IMR-90 (cell line): ENCODE results near the gene ANO4. TPM values are rescaled to one million over a fixed set of nuclear protein-coding genes. Genes with fewer than 3 reads are reported as not detected.

Experiments
- ATAC-seq: fragments of 200-7000 bp; cut with Tn5 transposase; 2 replicates; pipeline ENCODE4 v1.9.1; 2020; ENCODE audit warnings: low read depth, mild to moderate bottlenecking, moderate library complexity
- BruUV-seq: library from RNA; stranded (reverse); fragments of 400-500 nt; replicated peaks from 2 replicates; lab custom pipeline; 2021; lab: Mats Ljungman, UMichigan
- CTCF ChIA-PET: fragments of 300-600 bp; formaldehyde crosslinking; extraction: SDS; loops from one replicate; lab custom pipeline; 2021; ENCODE audit warnings: antibody characterized with exemption; lab: Yijun Ruan, JAX
- POLR2A ChIA-PET: fragments of 300-600 bp; sonication (Branson Sonifier 250); formaldehyde crosslinking; loops from one replicate; lab custom pipeline; 2022; ENCODE audit warnings: antibody characterized with exemption; ENCODE audit not compliant: unreplicated experiment; lab: Charles Lee
- DNase-seq: peaks from one replicate; pipeline ENCODE4 v3.0.0; 2013
- H2AFZ ChIP-seq: replicated peaks from 2 replicates; pipeline ENCODE3; 2013; ENCODE audit warnings: low read length, mild to moderate bottlenecking; ENCODE audit not compliant: poor library complexity
- H2AK5ac ChIP-seq: 2 replicates; pipeline ENCODE4 v1.6.1; 2013; ENCODE audit warnings: low read depth, low read length, inconsistent platforms
- H2AK9ac ChIP-seq: replicated peaks from 2 replicates; pipeline ENCODE3; 2013; ENCODE audit warnings: mild to moderate bottlenecking, low read depth, low read length, moderate library complexity; ENCODE audit not compliant: poor library complexity
- H2BK120ac ChIP-seq: 2 replicates; pipeline ENCODE4 v1.6.1; 2013; ENCODE audit warnings: low read depth, low read length, inconsistent platforms
- H2BK15ac ChIP-seq: 3 replicates; pipeline ENCODE4 v1.6.1; 2013; ENCODE audit warnings: low read depth, low read length, inconsistent platforms
- H2BK20ac ChIP-seq: 2 replicates; pipeline ENCODE4 v1.6.1; 2013; ENCODE audit warnings: low read depth, mild to moderate bottlenecking, inconsistent platforms, low read length, moderate library complexity
- H2BK5ac ChIP-seq: 2 replicates; pipeline ENCODE4 v1.6.1; 2013; ENCODE audit warnings: mild to moderate bottlenecking, low read depth, low read length, inconsistent platforms; ENCODE audit not compliant: poor library complexity, severe bottlenecking
- H3K14ac ChIP-seq: replicated peaks from 2 replicates; pipeline ENCODE4 v1.6.1; 2013; ENCODE audit warnings: low read depth, low read length, inconsistent platforms
- H3K18ac ChIP-seq: 2 replicates; pipeline ENCODE4 v1.6.1; 2013; ENCODE audit warnings: low read depth, low read length, control low read depth
- H3K23ac ChIP-seq: 2 replicates; pipeline ENCODE4 v1.6.1; 2013; ENCODE audit warnings: low read depth, low read length, inconsistent platforms
- H3K27ac ChIP-seq: 2 replicates; pipeline ENCODE4 v1.5.1; 2013; ENCODE audit warnings: mild to moderate bottlenecking, control low read depth, low read length; ENCODE audit not compliant: insufficient read depth
- H3K27me3 ChIP-seq: 2 replicates; pipeline ENCODE4 v1.6.1; 2013; ENCODE audit warnings: low read length; ENCODE audit not compliant: control insufficient read depth, insufficient read depth
- H3K36me3 ChIP-seq: 2 replicates; pipeline ENCODE4 v1.6.1; 2013; ENCODE audit warnings: low read length, mixed read lengths; ENCODE audit not compliant: control insufficient read depth, insufficient read depth
- H3K4ac ChIP-seq: 2 replicates; pipeline ENCODE4 v1.6.1; 2013; ENCODE audit warnings: low read depth, low read length, inconsistent platforms
- H3K4me1 ChIP-seq: 2 replicates; pipeline ENCODE4 v1.6.1; 2013; ENCODE audit warnings: low read length, mixed read lengths; ENCODE audit not compliant: control insufficient read depth, insufficient read depth
- H3K4me2 ChIP-seq: 2 replicates; pipeline ENCODE4 v1.6.1; 2013; ENCODE audit warnings: low read depth, mild to moderate bottlenecking, control low read depth, low read length, moderate library complexity
- H3K4me3 ChIP-seq: 2 replicates; pipeline ENCODE4 v1.5.1; 2013; ENCODE audit warnings: low read depth, mild to moderate bottlenecking, control low read depth, low read length, moderate library complexity; ENCODE audit not compliant: insufficient read depth
- H3K56ac ChIP-seq: 2 replicates; pipeline ENCODE4 v1.6.1; 2013; ENCODE audit warnings: low read length, inconsistent platforms; ENCODE audit not compliant: insufficient read depth; ENCODE audit errors: extremely low read depth
- H3K79me1 ChIP-seq, 2 experiments: 2 replicates each; pipeline ENCODE4 v1.6.1; 2013; ENCODE audit warnings: low read length in 2 of 2, inconsistent platforms in 1 of 2, low read depth in 1 of 2
- H3K9ac ChIP-seq: 2 replicates; pipeline ENCODE4 v1.6.1; 2013; ENCODE audit warnings: low read depth, low read length, control low read depth
- H3K9me1 ChIP-seq: 2 replicates; pipeline ENCODE4 v1.6.1; 2013; ENCODE audit warnings: low read length, inconsistent platforms; ENCODE audit not compliant: insufficient read depth
- H3K9me3 ChIP-seq: 2 replicates; pipeline ENCODE4 v1.6.1; 2013; ENCODE audit warnings: low read length; ENCODE audit not compliant: control insufficient read depth, insufficient read depth
- H4K20me1 ChIP-seq: 2 replicates; pipeline ENCODE4 v1.6.1; 2013; ENCODE audit warnings: low read length, inconsistent platforms; ENCODE audit not compliant: insufficient read depth
- H4K5ac ChIP-seq: 2 replicates; pipeline ENCODE4 v1.6.1; 2013; ENCODE audit warnings: mild to moderate bottlenecking, low read depth, low read length, control low read depth
- H4K8ac ChIP-seq, 2 experiments: 2 replicates each; pipeline ENCODE4 v1.6.1; 2013; ENCODE audit warnings: low read depth in 2 of 2, low read length in 2 of 2, control low read depth in 1 of 2, inconsistent platforms in 1 of 2
- H4K91ac ChIP-seq: 2 replicates; pipeline ENCODE4 v1.6.1; 2013; ENCODE audit warnings: low read depth, low read length, inconsistent platforms; ENCODE audit not compliant: insufficient read depth
- CEBPB ChIP-seq: IDR thresholded peaks from 2 replicates; pipeline ENCODE4 v1.6.1; 2012; ENCODE audit warnings: low read depth, low read length, improper control_type of control experiment
- ELK1 ChIP-seq: fragments of 150-350 bp; IDR thresholded peaks from 2 replicates; pipeline ENCODE4 v1.6.1; 2016; ENCODE audit warnings: low read depth, mild to moderate bottlenecking, low read length, moderate library complexity, borderline replicate concordance
- FOS ChIP-seq: fragments of 150-350 bp; IDR thresholded peaks from 2 replicates; pipeline ENCODE4 v1.6.1; 2016; ENCODE audit warnings: low read depth, low read length
- WGBS, 2 experiments: methylation state at CpG; one replicate each; pipeline versions ENCODE4 v1.1.5 to v1.1.7; 2013; ENCODE audit warnings: missing lambda C conversion rate in 2 of 2; ENCODE audit not compliant: insufficient read length in 1 of 2; ENCODE audit errors: extremely low coverage in 2 of 2; 5-methylcytosine and 5-hydroxymethylcytosine counted together
- dilution Hi-C: fragments of 300-500 bp; cut with HindIII; formaldehyde crosslinking; loops from one replicate; pipeline ENCODE4 v1.14.3; 2018; ENCODE audit warnings: low sequenced_read_pairs; ENCODE audit not compliant: unreplicated experiment
- in situ Hi-C: fragments of 300-500 bp; cut with MboI; formaldehyde crosslinking; loops from 3 replicates; pipeline ENCODE4 v1.14.3; 2019; ENCODE audit warnings: low sequenced_read_pairs, inconsistent platforms, mixed read lengths
- intact Hi-C: fragments of 100-400 bp; cut with micrococcal nuclease; formaldehyde crosslinking; loops from 2 replicates; pipeline ENCODE4 v1.10.0; 2022
- polyA plus RNA-seq, 3 experiments: library from polyadenylated mRNA; depleted of rRNA; stranded (reverse); fragments of >200 nt; gene quantifications; 2 replicates each; pipeline ENCODE4 v1.2.3, GENCODE V29; 2012; ENCODE audit warnings: low replicate concordance in 1 of 3
- total RNA-seq: library from RNA; depleted of rRNA; stranded (reverse); fragments of >200 nt; gene quantifications from 2 replicates; pipeline ENCODE4 v1.2.3, GENCODE V29; 2012

ANO4 gene
- total and polyA plus RNA-seq, 2 of the 4 experiments (the other 2 are of a cell fraction) = 4.7 to 10.2 TPM

- H3K56ac ChIP-seq = peak overlapping the region; percentile 40; the same call in 1 of the 2 replicates
- H3K18ac ChIP-seq = peak overlapping the region; percentile 58
- H3K79me1 ChIP-seq = peaks cover 0 to 14% of the 10 kb centered on the region in 2 experiments; a peak in 2 of 4 replicates
- H2AK5ac ChIP-seq = no peak overlapping the region
- peak overlapping the region; percentile 85 for H2BK20ac ChIP-seq
- BruUV-seq = no TSS peak
- peak overlapping the region; percentile 29; the same call in 1 of the 3 replicates for H2BK15ac ChIP-seq
- H3K4me3 ChIP-seq = no peak overlapping the region
- H3K4me1 ChIP-seq = peaks cover 20% of the 10 kb centered on the region
- H2BK5ac ChIP-seq = peak overlapping the region; percentile 100
- ChIA-PET CTCF (no interaction called here), POLR2A (no interaction called here)
- no peaks in the 10 kb centered on the region for H4K20me1 ChIP-seq
- H3K9me1 ChIP-seq = peaks cover 5% of the 10 kb centered on the region; the same call in 1 of the 2 replicates
- peak overlapping the region; percentile 77 to 99; a peak in 3 of 4 replicates for H4K8ac ChIP-seq
- no peak overlapping the region for H3K9ac ChIP-seq
- DNase-seq (peak; percentile 75), ATAC-seq (peak; percentile 30)
- H3K14ac ChIP-seq = no peak overlapping the region; the same call in 1 of the 2 replicates
- peak overlapping the region; percentile 82 for H3K27ac ChIP-seq
- 17% methylated on average over 1 of the region's 2 CpGs; no CpG with 5 or more reads in 1 of the 2 experiments for WGBS, 2 experiments
- peak overlapping the region; percentile 99 for H3K4ac ChIP-seq
- H3K27me3 ChIP-seq = no peaks in the 10 kb centered on the region
- H3K4me2 ChIP-seq = peak overlapping the region; percentile 19; the same call in 1 of the 2 replicates
- peak overlapping the region; percentile 81 for H3K23ac ChIP-seq
- peak overlapping the region; percentile 98 for H2BK120ac ChIP-seq
- H3K9me3 ChIP-seq = no peaks in the 10 kb centered on the region
- peak overlapping the region; percentile 79 for H4K91ac ChIP-seq
- peak overlapping the region; percentile 41 for H4K5ac ChIP-seq
- no peak for TF ChIP-seq ELK1
- TF ChIP-seq FOS = peak; percentile 92; the same call in 1 of the 2 replicates
- TF ChIP-seq CEBPB = peak; percentile 58
- H2AK9ac ChIP-seq = peak overlapping the region; percentile 85
- peaks cover 2% of the 10 kb centered on the region; the same call in 1 of the 2 replicates for H3K36me3 ChIP-seq
- peak overlapping the region; percentile 55 for H2AFZ ChIP-seq
- dilution Hi-C loops = no loop called here
- in situ Hi-C loops = no loop called here
- intact Hi-C loops = loop anchor here (2.0 to 5.0 kb wide), 2 partner anchors 21 to 113 kb away; no protein-coding TSS in a partner anchor
Measured at GRCh38 chr12:100799770-100800169, 5.2 kb downstream of the ANO4 start.
